HepG2 (cell line): ENCODE results near the gene TPO. TPM values are rescaled to one million over a fixed set of nuclear protein-coding genes. Genes with fewer than 3 reads are reported as not detected.

ENCODE experiments used
- KLF13 ChIP-seq: sonication (generic); formaldehyde crosslinking; IDR thresholded peaks from 2 replicates; pipeline ENCODE4 v1.4.0; 2020; ENCODE audit warnings: mild to moderate bottlenecking, missing genetic modification reagents
- KLF16 ChIP-seq, 2 experiments: sonication (generic) in 1 of 2; formaldehyde crosslinking in 1 of 2; IDR thresholded peaks; 2 replicates each; pipeline versions ENCODE4 v1.6.1 to v1.8.0; 2016 to 2023; ENCODE audit warnings: missing genetic modification reagents in 2 of 2, missing compliant biosample characterization in 1 of 2
- NR3C1 ChIP-seq: sonication (generic); formaldehyde crosslinking; IDR thresholded peaks from 2 replicates; pipeline ENCODE4 v1.4.0; 2020; ENCODE audit warnings: missing genetic modification reagents
- RAD21 ChIP-seq: fragments of 450-650 bp; formaldehyde crosslinking; IDR thresholded peaks from 2 replicates; pipeline ENCODE4 v1.5.0; 2020; ENCODE audit warnings: mild to moderate bottlenecking
- SIX1 ChIP-seq: sonication (generic); formaldehyde crosslinking; IDR thresholded peaks from 2 replicates; pipeline ENCODE4 v1.4.0; 2020; ENCODE audit warnings: missing genetic modification reagents, borderline replicate concordance
- SOX6 ChIP-seq, 2 experiments: fragments of 450-650 bp in 1 of 2; sonication (generic) in 1 of 2; formaldehyde crosslinking in 1 of 2; IDR thresholded peaks; 2 replicates each; pipeline versions ENCODE4 v1.4.0 to v1.6.1; 2017 to 2020; ENCODE audit warnings: antibody characterized with exemption in 1 of 2, mild to moderate bottlenecking in 1 of 2, missing genetic modification reagents in 1 of 2
- SPEN ChIP-seq: sonication (generic); formaldehyde crosslinking; IDR thresholded peaks from 2 replicates; pipeline ENCODE4 v1.5.1; 2020; ENCODE audit warnings: low read depth, mild to moderate bottlenecking, missing genetic modification reagents
- SRF ChIP-seq: IDR thresholded peaks from 2 replicates; pipeline ENCODE4 v1.6.1; 2011; ENCODE audit warnings: mild to moderate bottlenecking, low read depth, low read length, moderate library complexity
- SUZ12 ChIP-seq: fragments of 150-350 bp; IDR thresholded peaks from 2 replicates; pipeline ENCODE4 v1.6.1; 2014; ENCODE audit warnings: low read depth, low read length
- TBX2 ChIP-seq: sonication (generic); formaldehyde crosslinking; IDR thresholded peaks from 2 replicates; pipeline ENCODE4 v1.5.0; 2020; ENCODE audit warnings: missing genetic modification reagents, mild to moderate bottlenecking, borderline replicate concordance
- XRCC5 ChIP-seq: fragments of 200-400 bp; formaldehyde crosslinking; optimal IDR thresholded peaks from 2 replicates; pipeline ENCODE3; 2017; ENCODE audit warnings: mild to moderate bottlenecking, low read length
- ZMAT3 ChIP-seq: sonication (generic); formaldehyde crosslinking; conservative IDR thresholded peaks from 2 replicates; pipeline ENCODE4 v1.7.0; 2021; ENCODE audit warnings: missing genetic modification reagents
- ZNF672 ChIP-seq: sonication (generic); formaldehyde crosslinking; IDR thresholded peaks from 2 replicates; pipeline ENCODE4 v1.8.1; 2022; ENCODE audit warnings: missing genetic modification reagents
- polyA plus RNA-seq, 8 experiments: library from polyadenylated mRNA; depleted of rRNA in 3 of 8; stranded (reverse) in 7 of 8; unstranded in 1 of 8; fragments of >200 nt; fragmentation: Illumina TruSeq in 4 of 8; extraction: Trizol in 4 of 8; gene quantifications; 2 replicates each; pipeline versions ENCODE4 v1.2.1 to v1.2.3, GENCODE V29; 2011 to 2016; ENCODE audit warnings: low read depth in 4 of 8, missing spikeins in 1 of 8, mixed read lengths in 1 of 8; ENCODE audit not compliant: insufficient read depth in 1 of 8
- total RNA-seq, 5 experiments: library from RNA; depleted of rRNA; stranded (reverse); fragments of >200 nt; fragmentation: Illumina TruSeq; extraction: Trizol; gene quantifications; 2 replicates each; pipeline ENCODE4 v1.2.3, GENCODE V29; 2016; ENCODE audit warnings: low read depth in 1 of 5
- TF ChIP-seq, protein P1 (sequence below): sonication (generic); formaldehyde crosslinking; IDR thresholded peaks from 2 replicates; pipeline ENCODE4 v1.5.0; 2020; ENCODE audit warnings: mild to moderate bottlenecking, missing genetic modification reagents, moderate library complexity
- TF ChIP-seq, protein P2 (sequence below): sonication (generic); formaldehyde crosslinking; IDR thresholded peaks from 2 replicates; pipeline ENCODE4 v1.8.0; 2022; ENCODE audit warnings: mild to moderate bottlenecking, missing genetic modification reagents, moderate library complexity

Gene TPO
- total and polyA plus RNA-seq, 2 of the 13 experiments (the other 11 are each of a cell fraction or from before 2014, with no cell fraction given): not detected

DNA sequence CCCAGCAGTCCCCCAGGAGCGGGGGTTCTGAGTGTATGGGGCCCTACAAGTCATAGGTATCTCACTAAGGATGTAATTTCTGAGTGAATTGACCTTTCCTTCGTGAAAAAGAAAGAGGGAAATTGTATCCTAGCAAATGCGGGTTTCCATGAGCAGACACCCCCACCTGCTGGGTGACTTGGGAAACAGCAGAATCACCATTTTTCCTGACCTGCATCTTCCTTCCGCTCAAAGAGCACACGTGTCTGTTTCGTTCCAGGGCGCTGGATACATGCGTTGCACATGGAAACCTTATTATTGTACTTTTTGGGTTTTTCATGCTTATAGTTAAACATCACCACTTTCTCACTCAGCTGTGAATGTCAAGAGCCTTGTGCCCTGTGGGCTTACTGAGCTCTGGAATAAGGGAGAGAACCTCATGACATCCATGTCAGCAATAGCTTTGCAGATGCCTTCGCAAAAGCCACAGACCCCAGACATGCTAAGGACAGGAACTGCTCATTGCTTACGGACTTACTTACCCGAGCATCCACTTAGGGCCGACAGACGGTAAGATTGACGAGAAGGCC lies 132.8 kb downstream of the TPO start (continued):
- TF ChIP-seq RAD21 (CRISPR knock-in tag) (peak; percentile 83), KLF16 (CRISPR knock-in tag; IDR thresholded peaks at IDR 0.05) (0 out of 4 replicates have a peak, but pooled peaks of 1 of the 2 experiments have one; percentile 26), SPEN (CRISPR knock-in tag) (no peak), NR3C1 (no peak), KLF13 (CRISPR knock-in tag) (0 out of 2 replicates have a peak, but pooled peaks have one; percentile 38), SRF (no peak), SIX1 (CRISPR knock-in tag) (0 out of 2 replicates have a peak, but pooled peaks have one; percentile 41), ZMAT3 (no peak), SOX6 (IDR thresholded peaks at IDR 0.05) (no peak), SOX6 (CRISPR knock-in tag; IDR thresholded peaks at IDR 0.05) (no peak), TBX2 (CRISPR knock-in tag) (no peak), XRCC5 (peak; percentile 53), SUZ12 (0 out of 2 replicates have a peak, but pooled peaks have one; percentile 16), ZNF672 (CRISPR knock-in tag) (no peak)
- TF ChIP-seq, protein P1, sequence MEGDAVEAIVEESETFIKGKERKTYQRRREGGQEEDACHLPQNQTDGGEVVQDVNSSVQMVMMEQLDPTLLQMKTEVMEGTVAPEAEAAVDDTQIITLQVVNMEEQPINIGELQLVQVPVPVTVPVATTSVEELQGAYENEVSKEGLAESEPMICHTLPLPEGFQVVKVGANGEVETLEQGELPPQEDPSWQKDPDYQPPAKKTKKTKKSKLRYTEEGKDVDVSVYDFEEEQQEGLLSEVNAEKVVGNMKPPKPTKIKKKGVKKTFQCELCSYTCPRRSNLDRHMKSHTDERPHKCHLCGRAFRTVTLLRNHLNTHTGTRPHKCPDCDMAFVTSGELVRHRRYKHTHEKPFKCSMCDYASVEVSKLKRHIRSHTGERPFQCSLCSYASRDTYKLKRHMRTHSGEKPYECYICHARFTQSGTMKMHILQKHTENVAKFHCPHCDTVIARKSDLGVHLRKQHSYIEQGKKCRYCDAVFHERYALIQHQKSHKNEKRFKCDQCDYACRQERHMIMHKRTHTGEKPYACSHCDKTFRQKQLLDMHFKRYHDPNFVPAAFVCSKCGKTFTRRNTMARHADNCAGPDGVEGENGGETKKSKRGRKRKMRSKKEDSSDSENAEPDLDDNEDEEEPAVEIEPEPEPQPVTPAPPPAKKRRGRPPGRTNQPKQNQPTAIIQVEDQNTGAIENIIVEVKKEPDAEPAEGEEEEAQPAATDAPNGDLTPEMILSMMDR: peak; percentile 89
- TF ChIP-seq, protein P2, sequence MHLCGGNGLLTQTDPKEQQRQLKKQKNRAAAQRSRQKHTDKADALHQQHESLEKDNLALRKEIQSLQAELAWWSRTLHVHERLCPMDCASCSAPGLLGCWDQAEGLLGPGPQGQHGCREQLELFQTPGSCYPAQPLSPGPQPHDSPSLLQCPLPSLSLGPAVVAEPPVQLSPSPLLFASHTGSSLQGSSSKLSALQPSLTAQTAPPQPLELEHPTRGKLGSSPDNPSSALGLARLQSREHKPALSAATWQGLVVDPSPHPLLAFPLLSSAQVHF (CRISPR knock-in tag): no peak
